ENCODE measurements around the gene SARS1. TPM values are rescaled to one million over a fixed set of nuclear protein-coding genes. Genes with fewer than 3 reads are reported as not detected.

SARS1 gene
- total and polyA plus RNA-seq, 2 of the 13 experiments (the other 11 are each of a cell fraction or from before 2014, with no cell fraction given), result 103 to 134 TPM

DNA sequence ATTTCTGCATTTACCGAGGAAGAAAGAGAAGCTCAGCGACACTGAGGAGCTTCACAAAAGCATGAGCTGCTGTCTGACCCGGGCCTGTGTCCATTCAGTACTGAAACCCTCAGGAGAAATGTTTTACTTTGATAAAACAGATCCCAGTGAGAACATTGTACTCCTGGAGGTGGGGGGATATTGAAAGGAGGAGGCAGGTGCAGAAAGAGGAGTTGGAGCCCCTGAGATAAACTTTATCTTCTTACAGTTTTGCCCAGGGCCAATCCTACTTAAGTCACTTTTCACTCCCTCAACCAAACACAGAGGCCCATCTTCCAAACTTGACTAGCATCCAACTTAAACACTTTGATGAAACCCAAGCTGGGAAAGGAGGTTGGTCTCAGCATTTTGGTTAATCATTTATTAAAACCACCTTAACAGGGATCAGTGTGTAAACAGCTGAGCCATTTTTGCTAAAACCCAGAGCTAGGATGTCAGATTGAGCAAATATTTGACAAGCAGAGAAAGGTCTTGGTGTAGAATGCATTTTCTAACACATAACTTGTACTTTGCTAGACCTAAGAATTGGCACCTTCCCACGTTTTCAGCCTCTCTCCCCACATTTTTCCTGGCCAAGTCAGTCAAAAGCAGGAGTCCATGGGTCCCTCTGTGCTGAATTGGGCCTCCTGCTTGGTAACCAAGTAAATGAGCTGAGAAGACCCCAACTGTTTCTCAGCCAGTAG, 32.5 kb upstream of the SARS1 start (continued):
- TF ChIP-seq CEBPG (CRISPR knock-in tag; IDR thresholded peaks at IDR 0.05) (peak; percentile 59), TBX3 (IDR thresholded peaks at IDR 0.05; ENCODE audit: borderline replicate concordance) (0 out of 2 replicates have a peak, but pooled peaks have one; percentile 14), ZFY (CRISPR knock-in tag; IDR thresholded peaks at IDR 0.05) (peak; percentile 37; the same call in 1 of the 2 replicates), RFX5 (IDR thresholded peaks at IDR 0.05; ENCODE audit: low read depth, low read length) (no peak), PHF20 (CRISPR knock-in tag; IDR thresholded peaks at IDR 0.05) (no peak), RFX1 (IDR thresholded peaks at IDR 0.05) (no peak), THAP11 (CRISPR knock-in tag; IDR thresholded peaks at IDR 0.05) (peak; percentile 58), ZNF614 (CRISPR knock-in tag; IDR thresholded peaks at IDR 0.05; ENCODE audit: borderline replicate concordance) (no peak; the same call in 1 of the 2 replicates), PHF5A (CRISPR knock-in tag; IDR thresholded peaks at IDR 0.05; ENCODE audit: low read depth, unreplicated experiment) (no peak), KDM6A (CRISPR knock-in tag; IDR thresholded peaks at IDR 0.05; ENCODE audit: low read depth) (peak; percentile 44; the same call in 1 of the 2 replicates), BORCS8-MEF2B (CRISPR knock-in tag; IDR thresholded peaks at IDR 0.05) (no peak), GABPA (IDR thresholded peaks at IDR 0.05; ENCODE audit: low read depth, low read length) (no peak), GABPA (CRISPR knock-in tag; IDR thresholded peaks at IDR 0.05; ENCODE audit: low read depth) (no peak), HNRNPUL1 (IDR thresholded peaks at IDR 0.05; ENCODE audit: low read depth, low read length) (peak; percentile 94), PITX1 (CRISPR knock-in tag; IDR thresholded peaks at IDR 0.05) (peak; percentile 94), CBX5 (CRISPR knock-in tag; IDR thresholded peaks at IDR 0.05; ENCODE audit: borderline replicate concordance) (no peak)
- TF ChIP-seq, protein P1, sequence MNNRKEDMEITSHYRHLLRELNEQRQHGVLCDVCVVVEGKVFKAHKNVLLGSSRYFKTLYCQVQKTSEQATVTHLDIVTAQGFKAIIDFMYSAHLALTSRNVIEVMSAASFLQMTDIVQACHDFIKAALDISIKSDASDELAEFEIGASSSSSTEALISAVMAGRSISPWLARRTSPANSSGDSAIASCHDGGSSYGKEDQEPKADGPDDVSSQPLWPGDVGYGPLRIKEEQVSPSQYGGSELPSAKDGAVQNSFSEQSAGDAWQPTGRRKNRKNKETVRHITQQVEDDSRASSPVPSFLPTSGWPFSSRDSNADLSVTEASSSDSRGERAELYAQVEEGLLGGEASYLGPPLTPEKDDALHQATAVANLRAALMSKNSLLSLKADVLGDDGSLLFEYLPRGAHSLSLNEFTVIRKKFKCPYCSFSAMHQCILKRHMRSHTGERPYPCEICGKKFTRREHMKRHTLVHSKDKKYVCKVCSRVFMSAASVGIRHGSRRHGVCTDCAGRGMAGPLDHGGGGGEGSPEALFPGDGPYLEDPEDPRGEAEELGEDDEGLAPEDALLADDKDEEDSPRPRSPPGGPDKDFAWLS (CRISPR knock-in tag; IDR thresholded peaks at IDR 0.05; ENCODE audit: borderline replicate concordance), result no peak
- TF ChIP-seq, protein P2, sequence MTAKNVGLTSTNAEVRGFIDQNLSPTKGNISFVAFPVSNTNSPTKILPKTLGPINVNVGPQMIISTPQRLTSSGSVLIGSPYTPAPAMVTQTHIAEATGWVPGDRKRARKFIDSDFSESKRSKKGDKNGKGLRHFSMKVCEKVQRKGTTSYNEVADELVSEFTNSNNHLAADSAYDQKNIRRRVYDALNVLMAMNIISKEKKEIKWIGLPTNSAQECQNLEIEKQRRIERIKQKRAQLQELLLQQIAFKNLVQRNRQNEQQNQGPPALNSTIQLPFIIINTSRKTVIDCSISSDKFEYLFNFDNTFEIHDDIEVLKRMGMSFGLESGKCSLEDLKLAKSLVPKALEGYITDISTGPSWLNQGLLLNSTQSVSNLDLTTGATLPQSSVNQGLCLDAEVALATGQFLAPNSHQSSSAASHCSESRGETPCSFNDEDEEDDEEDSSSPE (CRISPR knock-in tag; IDR thresholded peaks at IDR 0.05), result no peak; the same call in 1 of the 2 replicates
- TF ChIP-seq, protein P3, sequence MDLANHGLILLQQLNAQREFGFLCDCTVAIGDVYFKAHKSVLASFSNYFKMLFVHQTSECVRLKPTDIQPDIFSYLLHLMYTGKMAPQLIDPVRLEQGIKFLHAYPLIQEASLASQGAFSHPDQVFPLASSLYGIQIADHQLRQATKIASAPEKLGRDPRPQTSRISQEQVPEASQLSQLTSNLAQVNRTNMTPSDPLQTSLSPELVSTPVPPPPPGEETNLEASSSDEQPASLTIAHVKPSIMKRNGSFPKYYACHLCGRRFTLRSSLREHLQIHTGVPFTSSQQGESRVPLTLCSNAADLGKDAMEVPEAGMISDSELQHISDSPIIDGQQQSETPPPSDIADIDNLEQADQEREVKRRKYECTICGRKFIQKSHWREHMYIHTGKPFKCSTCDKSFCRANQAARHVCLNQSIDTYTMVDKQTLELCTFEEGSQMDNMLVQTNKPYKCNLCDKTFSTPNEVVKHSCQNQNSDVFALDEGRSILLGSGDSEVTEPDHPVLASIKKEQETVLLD (CRISPR knock-in tag; IDR thresholded peaks at IDR 0.05; ENCODE audit: low read depth), result no peak
- TF ChIP-seq, protein P4, sequence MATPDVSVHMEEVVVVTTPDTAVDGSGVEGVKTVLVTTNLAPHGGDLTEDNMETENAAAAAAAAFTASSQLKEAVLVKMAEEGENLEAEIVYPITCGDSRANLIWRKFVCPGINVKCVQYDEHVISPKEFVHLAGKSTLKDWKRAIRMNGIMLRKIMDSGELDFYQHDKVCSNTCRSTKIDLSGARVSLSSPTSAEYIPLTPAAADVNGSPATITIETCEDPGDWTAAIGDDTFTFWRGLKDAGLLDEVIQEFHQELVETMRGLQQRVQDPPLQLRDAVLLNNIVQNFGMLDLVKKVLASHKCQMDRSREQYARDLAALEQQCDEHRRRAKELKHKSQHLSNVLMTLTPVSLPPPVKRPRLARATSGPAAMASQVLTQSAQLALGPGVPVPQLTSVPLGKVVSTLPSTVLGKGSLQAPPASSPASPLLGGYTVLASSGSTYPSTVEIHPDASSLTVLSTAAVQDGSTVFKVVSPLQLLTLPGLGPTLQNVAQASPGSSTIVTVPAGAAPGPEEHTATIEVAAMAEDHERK (CRISPR knock-in tag; IDR thresholded peaks at IDR 0.05; ENCODE audit: low read depth), result no peak
- TF ChIP-seq, protein P5, sequence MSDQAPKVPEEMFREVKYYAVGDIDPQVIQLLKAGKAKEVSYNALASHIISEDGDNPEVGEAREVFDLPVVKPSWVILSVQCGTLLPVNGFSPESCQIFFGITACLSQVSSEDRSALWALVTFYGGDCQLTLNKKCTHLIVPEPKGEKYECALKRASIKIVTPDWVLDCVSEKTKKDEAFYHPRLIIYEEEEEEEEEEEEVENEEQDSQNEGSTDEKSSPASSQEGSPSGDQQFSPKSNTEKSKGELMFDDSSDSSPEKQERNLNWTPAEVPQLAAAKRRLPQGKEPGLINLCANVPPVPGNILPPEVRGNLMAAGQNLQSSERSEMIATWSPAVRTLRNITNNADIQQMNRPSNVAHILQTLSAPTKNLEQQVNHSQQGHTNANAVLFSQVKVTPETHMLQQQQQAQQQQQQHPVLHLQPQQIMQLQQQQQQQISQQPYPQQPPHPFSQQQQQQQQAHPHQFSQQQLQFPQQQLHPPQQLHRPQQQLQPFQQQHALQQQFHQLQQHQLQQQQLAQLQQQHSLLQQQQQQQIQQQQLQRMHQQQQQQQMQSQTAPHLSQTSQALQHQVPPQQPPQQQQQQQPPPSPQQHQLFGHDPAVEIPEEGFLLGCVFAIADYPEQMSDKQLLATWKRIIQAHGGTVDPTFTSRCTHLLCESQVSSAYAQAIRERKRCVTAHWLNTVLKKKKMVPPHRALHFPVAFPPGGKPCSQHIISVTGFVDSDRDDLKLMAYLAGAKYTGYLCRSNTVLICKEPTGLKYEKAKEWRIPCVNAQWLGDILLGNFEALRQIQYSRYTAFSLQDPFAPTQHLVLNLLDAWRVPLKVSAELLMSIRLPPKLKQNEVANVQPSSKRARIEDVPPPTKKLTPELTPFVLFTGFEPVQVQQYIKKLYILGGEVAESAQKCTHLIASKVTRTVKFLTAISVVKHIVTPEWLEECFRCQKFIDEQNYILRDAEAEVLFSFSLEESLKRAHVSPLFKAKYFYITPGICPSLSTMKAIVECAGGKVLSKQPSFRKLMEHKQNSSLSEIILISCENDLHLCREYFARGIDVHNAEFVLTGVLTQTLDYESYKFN (CRISPR knock-in tag; conservative IDR thresholded peaks at IDR 0.05), result peak; percentile 96

All from HepG2 (cell line).